ENCODE results near the gene GIPC2. TPM values are rescaled to one million over a fixed set of nuclear protein-coding genes. Genes with fewer than 3 reads are reported as not detected.

The GIPC2 gene
- total and polyA plus RNA-seq, 10 of the 15 experiments (the other 5 are each of a cell fraction or from before 2014, with no cell fraction given) = 0.03 to 0.23 (median 0.06) TPM; not detected in 2

DNA sequence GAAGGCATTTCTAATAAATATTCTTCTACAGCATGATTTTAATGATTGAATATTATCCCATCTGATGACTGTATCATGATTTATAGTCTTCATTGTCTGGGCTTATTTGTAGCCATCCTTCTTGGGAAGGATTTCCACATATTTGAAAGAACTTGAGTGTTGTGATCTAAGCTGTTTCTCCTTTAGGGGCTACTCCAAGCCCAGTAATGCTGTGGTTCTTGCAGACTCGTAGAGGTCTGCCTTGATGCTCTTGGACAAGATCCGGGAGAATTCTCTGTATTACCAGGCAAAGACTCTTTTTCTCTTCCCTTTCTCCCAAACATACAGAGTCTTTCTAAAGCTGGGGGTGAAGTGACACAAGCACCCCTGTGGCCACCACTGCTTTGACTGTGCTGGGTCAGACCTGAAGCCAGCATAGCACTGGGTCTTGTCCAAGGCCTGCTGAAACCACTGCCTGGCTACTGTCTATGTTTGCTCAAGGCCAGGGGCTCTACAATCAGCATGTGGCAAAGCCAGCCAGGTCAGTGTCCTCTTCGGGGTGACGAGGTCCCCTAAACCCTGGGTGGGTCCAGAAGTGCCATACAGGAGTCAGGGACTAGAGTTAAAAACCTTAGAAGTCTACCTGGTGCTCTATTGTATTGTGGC lies 107.4 kb downstream of the GIPC2 start:
- DNase-seq (ENCODE audit: low read depth, low spot score) (no peak), ATAC-seq (peak; percentile 34; the same call in 1 of the 3 replicates), FAIRE-seq (no peak)
- no peak overlapping the region for H2AFZ ChIP-seq (ENCODE audit: control insufficient read depth, low read depth, low read length)
- no peaks in the 10 kb centered on the region for H3K9me3 ChIP-seq (replicated peaks; ENCODE audit: control insufficient read depth, insufficient read depth, low read length)
- H3K27me3 ChIP-seq (replicated peaks in 1 of 2; ENCODE audit: control insufficient read depth in 2 of 2, insufficient read depth in 2 of 2, low read length in 1 of 2) = no peaks in the 10 kb centered on the region
- no peaks in the 10 kb centered on the region for H3K4me1 ChIP-seq (ENCODE audit: control insufficient read depth, insufficient read depth, low read length)
- H4K20me1 ChIP-seq (ENCODE audit: control insufficient read depth, insufficient read depth) = no peaks in the 10 kb centered on the region
- no peak overlapping the region for H3K4me2 ChIP-seq (ENCODE audit: control insufficient read depth, insufficient read depth)
- 46% methylated on average over 4 of the region's 4 CpGs for WGBS (ENCODE audit: insufficient coverage, insufficient replicate concordance, low lambda C conversion rate, missing lambda C conversion rate)
- ChIA-PET POLR2A (no interaction called here), SMC1A (ENCODE audit: uncharacterized antibody, unreplicated experiment) (interaction anchor here (0.5 kb wide), 1 partner anchor 68 kb away, joined by 4 read pairs; no protein-coding TSS in a partner anchor), RAD21 (ENCODE audit: unreplicated experiment) (no interaction called here), CTCF (interaction anchor here (2.6 kb wide), 1 partner anchor 8 kb away, joined by 9 read pairs; no protein-coding TSS in a partner anchor)
- no peaks in the 10 kb centered on the region for H3K36me3 ChIP-seq (ENCODE audit: control insufficient read depth in 2 of 2, insufficient read depth in 2 of 2, low read length in 1 of 2)
- H3K9ac ChIP-seq (ENCODE audit: control insufficient read depth, insufficient read depth, low read length) = no peak overlapping the region
- H3K27ac ChIP-seq (ENCODE audit: control insufficient read depth, insufficient read depth) = no peak overlapping the region
- in situ Hi-C loops (cut with MboI) (no loop called here), intact Hi-C loops (cut with micrococcal nuclease; ENCODE audit: unreplicated experiment) (no loop called here)
- H3K4me3 ChIP-seq = no peak overlapping the region
- no peaks in the 10 kb centered on the region for H3K79me2 ChIP-seq (ENCODE audit: control insufficient read depth, insufficient read depth, low read length)
- TF ChIP-seq CHD1 (IDR thresholded peaks at IDR 0.05; ENCODE audit: low read depth, low read length) (no peak), IKZF1 (conservative IDR thresholded peaks at IDR 0.05) (no peak), ZBED1 (IDR thresholded peaks at IDR 0.05; ENCODE audit: borderline replicate concordance) (no peak), SP1 (IDR thresholded peaks at IDR 0.05; ENCODE audit: low read depth, low read length) (no peak), NFYA (IDR thresholded peaks at IDR 0.05; ENCODE audit: borderline replicate concordance, low read depth, low read length) (no peak), SMARCA5 (IDR thresholded peaks at IDR 0.05) (no peak), SIX5 (IDR thresholded peaks at IDR 0.05; ENCODE audit: low read depth, low read length, severe bottlenecking) (no peak), HDGF (IDR thresholded peaks at IDR 0.05) (no peak), ESRRA (IDR thresholded peaks at IDR 0.05; ENCODE audit: low read length) (no peak), ATF7 (IDR thresholded peaks at IDR 0.05; ENCODE audit: low read depth) (no peak)
- TF ChIP-seq, protein P1, sequence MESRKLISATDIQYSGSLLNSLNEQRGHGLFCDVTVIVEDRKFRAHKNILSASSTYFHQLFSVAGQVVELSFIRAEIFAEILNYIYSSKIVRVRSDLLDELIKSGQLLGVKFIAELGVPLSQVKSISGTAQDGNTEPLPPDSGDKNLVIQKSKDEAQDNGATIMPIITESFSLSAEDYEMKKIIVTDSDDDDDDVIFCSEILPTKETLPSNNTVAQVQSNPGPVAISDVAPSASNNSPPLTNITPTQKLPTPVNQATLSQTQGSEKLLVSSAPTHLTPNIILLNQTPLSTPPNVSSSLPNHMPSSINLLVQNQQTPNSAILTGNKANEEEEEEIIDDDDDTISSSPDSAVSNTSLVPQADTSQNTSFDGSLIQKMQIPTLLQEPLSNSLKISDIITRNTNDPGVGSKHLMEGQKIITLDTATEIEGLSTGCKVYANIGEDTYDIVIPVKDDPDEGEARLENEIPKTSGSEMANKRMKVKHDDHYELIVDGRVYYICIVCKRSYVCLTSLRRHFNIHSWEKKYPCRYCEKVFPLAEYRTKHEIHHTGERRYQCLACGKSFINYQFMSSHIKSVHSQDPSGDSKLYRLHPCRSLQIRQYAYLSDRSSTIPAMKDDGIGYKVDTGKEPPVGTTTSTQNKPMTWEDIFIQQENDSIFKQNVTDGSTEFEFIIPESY (IDR thresholded peaks at IDR 0.05) = no peak
- BruUV-seq (replicated peaks) = no TSS peak

Measured in GM12878 (cell line).